ENCODE results near the gene GPR52. TPM values are rescaled to one million over a fixed set of nuclear protein-coding genes. Genes with fewer than 3 reads are reported as not detected.

Gene GPR52
- total RNA-seq, 1 donor from 2014 or later = 0.54 TPM

- DNase-seq (ENCODE audit: extremely low spot score, unreplicated experiment) = no peak
- H3K27ac Mint-ChIP-seq (ENCODE audit: unreplicated experiment) = no peak overlapping the region
- H3K4me1 Mint-ChIP-seq (ENCODE audit: unreplicated experiment) = no peaks in the 10 kb centered on the region
- H3K4me3 Mint-ChIP-seq (ENCODE audit: unreplicated experiment) = no peak overlapping the region
- H3K9me3 Mint-ChIP-seq (ENCODE audit: unreplicated experiment) = no peaks in the 10 kb centered on the region
- H3K36me3 Mint-ChIP-seq (ENCODE audit: unreplicated experiment) = no peaks in the 10 kb centered on the region
- no peaks in the 10 kb centered on the region for H3K27me3 Mint-ChIP-seq (ENCODE audit: unreplicated experiment)
- TF ChIP-seq CTCF (IDR thresholded peaks at IDR 0.05) = no peak
Measured at GRCh38 chr1:174469687-174470086, 21.9 kb downstream of the GPR52 start.

- TF ChIP-seq CTCF (IDR thresholded peaks at IDR 0.05) = no peak
- H3K36me3 Mint-ChIP-seq (ENCODE audit: unreplicated experiment) = no peaks in the 10 kb centered on the region
- H3K4me1 Mint-ChIP-seq (ENCODE audit: unreplicated experiment) = peaks cover 3% of the 10 kb centered on the region
Measured at GRCh38 chr1:174479281-174479680, 31.5 kb downstream of the GPR52 start.

GRCh38 chr1:174480324-174480723 lies 32.6 kb downstream of the GPR52 start:
- H3K27ac Mint-ChIP-seq (ENCODE audit: unreplicated experiment) = no peak overlapping the region
- peaks cover 3% of the 10 kb centered on the region for H3K4me1 Mint-ChIP-seq (ENCODE audit: unreplicated experiment)
- no peak overlapping the region for H3K4me3 Mint-ChIP-seq (ENCODE audit: unreplicated experiment)
- H3K9me3 Mint-ChIP-seq (ENCODE audit: unreplicated experiment) = peaks cover 3% of the 10 kb centered on the region
- TF ChIP-seq CTCF (IDR thresholded peaks at IDR 0.05) = no peak
- H3K27me3 Mint-ChIP-seq (ENCODE audit: unreplicated experiment) = no peaks in the 10 kb centered on the region
- no peaks in the 10 kb centered on the region for H3K36me3 Mint-ChIP-seq (ENCODE audit: unreplicated experiment)
- no peak for DNase-seq (ENCODE audit: extremely low spot score, unreplicated experiment)

More at GRCh38 chr1:174479281-174479680, 31.5 kb downstream of the GPR52 start:
- H3K27ac Mint-ChIP-seq (ENCODE audit: unreplicated experiment) = no peak overlapping the region
- H3K27me3 Mint-ChIP-seq (ENCODE audit: unreplicated experiment) = no peaks in the 10 kb centered on the region
- no peak for DNase-seq (ENCODE audit: extremely low spot score, unreplicated experiment)
- H3K9me3 Mint-ChIP-seq (ENCODE audit: unreplicated experiment) = peaks cover 3% of the 10 kb centered on the region
- no peak overlapping the region for H3K4me3 Mint-ChIP-seq (ENCODE audit: unreplicated experiment)

GRCh38 chr1:174491606-174492005 lies 43.8 kb downstream of the GPR52 start:
- no peaks in the 10 kb centered on the region for H3K36me3 Mint-ChIP-seq (ENCODE audit: unreplicated experiment)
- no peaks in the 10 kb centered on the region for H3K4me1 Mint-ChIP-seq (ENCODE audit: unreplicated experiment)
- TF ChIP-seq CTCF (IDR thresholded peaks at IDR 0.05) = no peak

GRCh38 chr1:174497478-174497877 lies 49.7 kb downstream of the GPR52 start:
- DNase-seq (ENCODE audit: extremely low spot score, unreplicated experiment) = no peak
- no peaks in the 10 kb centered on the region for H3K27me3 Mint-ChIP-seq (ENCODE audit: unreplicated experiment)
- H3K36me3 Mint-ChIP-seq (ENCODE audit: unreplicated experiment) = no peaks in the 10 kb centered on the region
- no peak overlapping the region for H3K27ac Mint-ChIP-seq (ENCODE audit: unreplicated experiment)
- H3K4me1 Mint-ChIP-seq (ENCODE audit: unreplicated experiment) = peaks cover 4% of the 10 kb centered on the region
- TF ChIP-seq CTCF (IDR thresholded peaks at IDR 0.05) = no peak
- H3K9me3 Mint-ChIP-seq (ENCODE audit: unreplicated experiment) = no peaks in the 10 kb centered on the region
- H3K4me3 Mint-ChIP-seq (ENCODE audit: unreplicated experiment) = no peak overlapping the region

More at GRCh38 chr1:174491606-174492005, 43.8 kb downstream of the GPR52 start:
- Mint-ChIP-seq H3K9me3 (ENCODE audit: unreplicated experiment) (peaks cover 10% of the 10 kb centered on the region), H3K27ac (ENCODE audit: unreplicated experiment) (no peak overlapping the region), H3K27me3 (ENCODE audit: unreplicated experiment) (no peaks in the 10 kb centered on the region), H3K4me3 (ENCODE audit: unreplicated experiment) (no peak overlapping the region)
- DNase-seq (ENCODE audit: extremely low spot score, unreplicated experiment) = no peak
